Neural crest cell (in vitro differentiated cells): ENCODE results near the gene XRN2. TPM values are rescaled to one million over a fixed set of nuclear protein-coding genes. Genes with fewer than 3 reads are reported as not detected.

Experiments used
- DNase-seq: peaks from one replicate; pipeline ENCODE4 v3.0.0; 2021; ENCODE audit warnings: low read depth, mixed read lengths, low spot score
- H3K27ac Mint-ChIP-seq: one replicate; pipeline ENCODE4 v1.8.0; 2021; ENCODE audit warnings: mild to moderate bottlenecking, mixed read lengths; ENCODE audit not compliant: unreplicated experiment
- H3K27me3 Mint-ChIP-seq: 2 replicates; pipeline ENCODE4 v1.8.0; 2021; ENCODE audit warnings: low read depth, mild to moderate bottlenecking, mixed read lengths
- H3K36me3 Mint-ChIP-seq: 2 replicates; pipeline ENCODE4 v1.8.0; 2021; ENCODE audit warnings: low read depth, mild to moderate bottlenecking, mixed read lengths
- H3K4me1 Mint-ChIP-seq: 2 replicates; pipeline ENCODE4 v1.8.0; 2021; ENCODE audit warnings: mixed read lengths
- H3K4me3 Mint-ChIP-seq: one replicate; pipeline ENCODE4 v1.8.0; 2021; ENCODE audit warnings: mild to moderate bottlenecking, mixed read lengths
- H3K9me3 Mint-ChIP-seq: 2 replicates; pipeline ENCODE4 v1.8.0; 2021; ENCODE audit warnings: mixed read lengths
- CTCF ChIP-seq: fragments of 200-600 bp; sonication (generic); conservative IDR thresholded peaks from 2 replicates; pipeline ENCODE4 v1.5.0; 2021; ENCODE audit warnings: antibody characterized with exemption, mild to moderate bottlenecking
- total RNA-seq: library from RNA; stranded (reverse); gene quantifications from 2 replicates; pipeline ENCODE4 v1.2.1, GENCODE V29; 2021

The XRN2 gene
- total RNA-seq, 1 donor from 2014 or later = 101 TPM

GRCh38 chr20:21312813-21313474 lies 9.8 kb downstream of the XRN2 start:
- DNase-seq = no peak
- H3K4me1 Mint-ChIP-seq = peaks cover 43% of the 10 kb centered on the region
- no peak overlapping the region for H3K4me3 Mint-ChIP-seq
- peaks cover 25% of the 10 kb centered on the region for H3K36me3 Mint-ChIP-seq
- TF ChIP-seq CTCF = no peak
- H3K9me3 Mint-ChIP-seq = peaks cover 2% of the 10 kb centered on the region
- H3K27ac Mint-ChIP-seq = no peak overlapping the region
- no peaks in the 10 kb centered on the region for H3K27me3 Mint-ChIP-seq

- no peak for DNase-seq
- Mint-ChIP-seq H3K27ac (no peak overlapping the region), H3K4me1 (peaks cover 24% of the 10 kb centered on the region), H3K9me3 (peaks cover 7% of the 10 kb centered on the region), H3K4me3 (no peak overlapping the region), H3K27me3 (no peaks in the 10 kb centered on the region), H3K36me3 (peaks cover 15% of the 10 kb centered on the region)
- no peak for TF ChIP-seq CTCF
Observed at GRCh38 chr20:21315138-21315537, 12.0 kb downstream of the XRN2 start.

GRCh38 chr20:21322083-21322710 lies 19.1 kb downstream of the XRN2 start:
- Mint-ChIP-seq H3K36me3 (peaks cover 28% of the 10 kb centered on the region), H3K27me3 (no peaks in the 10 kb centered on the region), H3K9me3 (peaks cover 16% of the 10 kb centered on the region), H3K4me1 (peaks cover 30% of the 10 kb centered on the region), H3K27ac (no peak overlapping the region), H3K4me3 (no peak overlapping the region)
- no peak for DNase-seq
- TF ChIP-seq CTCF = no peak

- peaks cover 30% of the 10 kb centered on the region for H3K4me1 Mint-ChIP-seq
- H3K27ac Mint-ChIP-seq = no peak overlapping the region
- H3K9me3 Mint-ChIP-seq = peaks cover 14% of the 10 kb centered on the region
- no peak for TF ChIP-seq CTCF
- peaks cover 25% of the 10 kb centered on the region for H3K36me3 Mint-ChIP-seq
- no peak overlapping the region for H3K4me3 Mint-ChIP-seq
- no peaks in the 10 kb centered on the region for H3K27me3 Mint-ChIP-seq
- no peak for DNase-seq
Observed at GRCh38 chr20:21322921-21323331, 19.8 kb downstream of the XRN2 start.

- DNase-seq = no peak
- peaks cover 26% of the 10 kb centered on the region for H3K36me3 Mint-ChIP-seq
- H3K9me3 Mint-ChIP-seq = peaks cover 13% of the 10 kb centered on the region
- H3K27me3 Mint-ChIP-seq = no peaks in the 10 kb centered on the region
- peaks cover 30% of the 10 kb centered on the region for H3K4me1 Mint-ChIP-seq
- H3K4me3 Mint-ChIP-seq = no peak overlapping the region
- no peak for TF ChIP-seq CTCF
- H3K27ac Mint-ChIP-seq = no peak overlapping the region
Observed at GRCh38 chr20:21323640-21324039, 20.5 kb downstream of the XRN2 start.
